ENCODE results near the gene MCHR1.

GRCh38 chr22:40716116-40716515 lies 36.8 kb downstream of the MCHR1 start:
- TF ChIP-seq RFX5 (IDR thresholded peaks at IDR 0.05; ENCODE audit: low read length) = no peak
- no peak for TF ChIP-seq ZBTB33 (IDR thresholded peaks at IDR 0.05; ENCODE audit: borderline replicate concordance, low read depth)
- TF ChIP-seq CTCF (IDR thresholded peaks at IDR 0.05) = no peak
- no peak for TF ChIP-seq YY1 (IDR thresholded peaks at IDR 0.05; ENCODE audit: low read depth)
- no peak for TF ChIP-seq POLR2AphosphoS5 (IDR thresholded peaks at IDR 0.05; ENCODE audit: low read depth, low read length)
- TF ChIP-seq TAF1 (IDR thresholded peaks at IDR 0.05; ENCODE audit: borderline replicate concordance, low read depth, low read length) = no peak

All from SK-N-SH (cell line).